HEK293 (cell line): ENCODE measurements around the gene BHMT2.

Experiments used
- CTCF ChIA-PET: fragments of 350-600 bp; formaldehyde crosslinking; extraction: SDS; loops from one replicate; lab custom pipeline; 2021; ENCODE audit warnings: antibody characterized with exemption; lab: Yijun Ruan, JAX
- POLR2A ChIA-PET: fragments of 300-600 bp; formaldehyde crosslinking; extraction: SDS; loops from one replicate; lab custom pipeline; 2020; ENCODE audit warnings: antibody characterized with exemption, inconsistent platforms; lab: Yijun Ruan, JAX
- H3K27ac ChIP-seq: fragments of 200-500 bp; sonication (Bioruptor generic); 2 replicates; pipeline ENCODE4 v1.5.1; 2014; ENCODE audit warnings: low read depth, low read length, control low read depth, inconsistent platforms; ENCODE audit errors: extremely low read depth
- H3K36me3 ChIP-seq, 2 experiments: fragments of 200-500 bp in 1 of 2; sonication (Bioruptor generic) in 1 of 2; 1 replicate in 1 of 2; 2 replicates in 1 of 2; pipeline ENCODE4 v1.5.1; 2014 to 2017; ENCODE audit warnings: inconsistent platforms in 2 of 2, low read length in 2 of 2; ENCODE audit not compliant: control insufficient read depth in 2 of 2, insufficient read depth in 1 of 2
- H3K4me1 ChIP-seq: fragments of 200-500 bp; sonication (Bioruptor generic); 2 replicates; pipeline ENCODE4 v1.5.1; 2014; ENCODE audit warnings: mild to moderate bottlenecking, low read length, inconsistent platforms; ENCODE audit not compliant: control insufficient read depth, insufficient read depth
- H3K4me3 ChIP-seq: 2 replicates; pipeline ENCODE4 v1.5.1; 2011; ENCODE audit warnings: low read depth, mild to moderate bottlenecking, control low read depth, low read length, moderate library complexity
- H3K9me3 ChIP-seq: fragments of 200-500 bp; sonication (Bioruptor generic); 2 replicates; pipeline ENCODE4 v1.5.1; 2014; ENCODE audit warnings: low read depth, low read length, inconsistent platforms; ENCODE audit not compliant: control insufficient read depth, insufficient read depth
- GFI1B ChIP-seq: fragments of 450-650 bp; formaldehyde crosslinking; IDR thresholded peaks from 2 replicates; pipeline ENCODE4 v1.5.1; 2016; ENCODE audit warnings: missing biosample characterization, missing genetic modification characterization
- GLIS1 ChIP-seq: fragments of 450-650 bp; formaldehyde crosslinking; IDR thresholded peaks from 2 replicates; pipeline ENCODE4 v1.5.1; 2016; ENCODE audit warnings: missing biosample characterization, missing genetic modification characterization
- KLF7 ChIP-seq: fragments of 450-650 bp; formaldehyde crosslinking; IDR thresholded peaks from 2 replicates; pipeline ENCODE4 v1.5.1; 2016; ENCODE audit warnings: missing biosample characterization, missing genetic modification characterization, borderline replicate concordance
- MEIS1 ChIP-seq: sonication (generic); formaldehyde crosslinking; IDR thresholded peaks from 2 replicates; pipeline ENCODE4 v1.8.1; 2022; ENCODE audit warnings: missing genetic modification reagents, mild to moderate bottlenecking, borderline replicate concordance
- SP3 ChIP-seq: fragments of 450-650 bp; formaldehyde crosslinking; IDR thresholded peaks from 2 replicates; pipeline ENCODE4 v1.5.1; 2016; ENCODE audit warnings: missing biosample characterization, missing genetic modification characterization
- TRIM28 ChIP-seq: IDR thresholded peaks from 2 replicates; pipeline ENCODE4 v1.6.1; 2011; ENCODE audit warnings: low read length, control low read depth, borderline replicate concordance
- WT1 ChIP-seq: fragments of 450-650 bp; formaldehyde crosslinking; IDR thresholded peaks from 2 replicates; pipeline ENCODE4 v1.5.1; 2016; ENCODE audit warnings: missing biosample characterization, missing genetic modification characterization
- ZBTB7A ChIP-seq: fragments of 450-650 bp; formaldehyde crosslinking; IDR thresholded peaks from 2 replicates; pipeline ENCODE4 v1.5.1; 2016; ENCODE audit warnings: low read depth, missing biosample characterization, missing genetic modification characterization
- ZIC2 ChIP-seq: fragments of 450-650 bp; formaldehyde crosslinking; IDR thresholded peaks from 2 replicates; pipeline ENCODE4 v1.5.1; 2016; ENCODE audit warnings: missing biosample characterization, missing genetic modification characterization
- ZNF112 ChIP-seq: fragments of 450-650 bp; formaldehyde crosslinking; IDR thresholded peaks from 2 replicates; pipeline ENCODE4 v1.5.0; 2017; ENCODE audit warnings: missing biosample characterization, missing genetic modification characterization
- ZNF114 ChIP-seq: fragments of 450-650 bp; formaldehyde crosslinking; IDR thresholded peaks from 2 replicates; pipeline ENCODE4 v1.5.0; 2017; ENCODE audit warnings: missing biosample characterization, missing genetic modification characterization
- ZNF174 ChIP-seq: fragments of 450-650 bp; formaldehyde crosslinking; IDR thresholded peaks from 2 replicates; pipeline ENCODE4 v1.5.0; 2017; ENCODE audit warnings: missing biosample characterization, mild to moderate bottlenecking, missing genetic modification characterization
- ZNF221 ChIP-seq: fragments of 450-650 bp; formaldehyde crosslinking; IDR thresholded peaks from 2 replicates; pipeline ENCODE4 v1.5.1; 2017; ENCODE audit warnings: missing biosample characterization, missing genetic modification characterization, borderline replicate concordance
- ZNF266 ChIP-seq: fragments of 450-650 bp; formaldehyde crosslinking; IDR thresholded peaks from 2 replicates; pipeline ENCODE4 v1.5.1; 2016; ENCODE audit warnings: missing biosample characterization, missing genetic modification characterization, low read depth
- ZNF391 ChIP-seq: fragments of 450-650 bp; formaldehyde crosslinking; IDR thresholded peaks from 2 replicates; pipeline ENCODE4 v1.5.1; 2016; ENCODE audit warnings: low read depth, missing biosample characterization, missing genetic modification characterization, borderline replicate concordance
- ZNF521 ChIP-seq: fragments of 450-650 bp; formaldehyde crosslinking; IDR thresholded peaks from 2 replicates; pipeline ENCODE4 v1.5.1; 2017; ENCODE audit warnings: missing biosample characterization, mild to moderate bottlenecking, missing genetic modification characterization
- ZNF544 ChIP-seq: fragments of 450-650 bp; formaldehyde crosslinking; IDR thresholded peaks from 2 replicates; pipeline ENCODE4 v1.5.0; 2017; ENCODE audit warnings: missing biosample characterization, missing genetic modification characterization
- ZNF555 ChIP-seq: fragments of 450-650 bp; formaldehyde crosslinking; conservative IDR thresholded peaks from 2 replicates; pipeline ENCODE4 v1.5.1; 2017; ENCODE audit warnings: missing biosample characterization, mild to moderate bottlenecking, missing genetic modification characterization, inconsistent platforms
- ZNF558 ChIP-seq: fragments of 450-650 bp; formaldehyde crosslinking; IDR thresholded peaks from 2 replicates; pipeline ENCODE4 v1.5.1; 2016; ENCODE audit warnings: missing biosample characterization, missing genetic modification characterization
- ZNF654 ChIP-seq: fragments of 450-650 bp; formaldehyde crosslinking; IDR thresholded peaks from 2 replicates; pipeline ENCODE4 v1.5.1; 2016; ENCODE audit warnings: low read depth, missing biosample characterization, missing genetic modification characterization
- ZNF664 ChIP-seq: fragments of 450-650 bp; formaldehyde crosslinking; IDR thresholded peaks from 2 replicates; pipeline ENCODE4 v1.5.1; 2016; ENCODE audit warnings: missing biosample characterization, missing genetic modification characterization
- ZSCAN4 ChIP-seq: fragments of 450-650 bp; formaldehyde crosslinking; IDR thresholded peaks from 2 replicates; pipeline ENCODE4 v1.5.1; 2017; ENCODE audit warnings: missing biosample characterization, missing genetic modification characterization
- ZSCAN5A ChIP-seq: fragments of 450-650 bp; formaldehyde crosslinking; IDR thresholded peaks from 2 replicates; pipeline ENCODE4 v1.5.1; 2016; ENCODE audit warnings: missing biosample characterization, missing genetic modification characterization
- TF ChIP-seq, protein P1 (sequence below): fragments of 450-650 bp; formaldehyde crosslinking; IDR thresholded peaks from 2 replicates; pipeline ENCODE4 v1.5.0; 2017; ENCODE audit warnings: missing biosample characterization, missing genetic modification characterization, borderline replicate concordance
- TF ChIP-seq, protein P2 (sequence below): fragments of 450-650 bp; formaldehyde crosslinking; IDR thresholded peaks from 2 replicates; pipeline ENCODE4 v1.5.1; 2017; ENCODE audit warnings: missing biosample characterization, mild to moderate bottlenecking, missing genetic modification characterization, moderate library complexity
- TF ChIP-seq, protein P3 (sequence below): fragments of 450-650 bp; formaldehyde crosslinking; IDR thresholded peaks from 2 replicates; pipeline ENCODE4 v1.5.1; 2016; ENCODE audit warnings: missing biosample characterization, missing genetic modification characterization

BHMT2 gene

DNA sequence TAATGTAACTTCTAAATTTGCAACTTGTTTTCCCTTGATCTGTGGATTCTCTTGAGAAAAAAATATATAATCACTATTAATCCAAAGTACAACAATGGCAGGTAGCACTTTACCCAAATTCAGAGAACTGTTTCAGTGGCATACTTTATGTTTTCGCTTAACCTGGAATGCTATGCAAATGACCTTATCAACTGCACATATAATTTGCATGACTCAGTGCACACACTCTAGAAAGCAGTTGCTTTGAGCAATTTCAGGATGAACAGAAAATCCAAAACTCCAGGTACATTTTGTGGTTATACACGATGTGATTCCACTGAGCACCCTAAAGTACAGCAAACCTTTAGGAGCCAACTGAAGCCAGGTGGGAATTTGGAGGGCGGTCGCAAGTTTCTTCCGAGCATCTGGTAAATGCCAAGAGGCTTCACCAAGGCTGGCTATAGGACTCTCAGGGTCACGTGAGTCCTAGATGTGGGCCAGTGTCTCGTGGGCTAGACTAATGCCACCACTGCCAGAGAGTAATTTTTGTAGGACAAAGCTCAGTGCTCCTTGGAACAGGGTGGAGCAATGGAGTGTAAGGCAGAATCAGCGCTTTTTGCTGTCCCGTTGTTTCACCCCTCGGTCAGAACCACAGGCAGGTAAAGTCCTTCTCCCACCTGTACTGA, 37.4 kb upstream of the BHMT2 start:
- H3K9me3 ChIP-seq, result no peaks in the 10 kb centered on the region
- no peak overlapping the region for H3K27ac ChIP-seq
- no peaks in the 10 kb centered on the region for H3K4me1 ChIP-seq
- ChIA-PET CTCF (no interaction called here), POLR2A (no interaction called here)
- no peak overlapping the region for H3K4me3 ChIP-seq
- H3K36me3 ChIP-seq, result no peaks in the 10 kb centered on the region
- TF ChIP-seq ZSCAN4, result no peak
- no peak for TF ChIP-seq TRIM28
- no peak for TF ChIP-seq ZIC2 (tag by site-specific recombination)
- TF ChIP-seq ZNF664, result no peak
- no peak for TF ChIP-seq ZNF555
- no peak for TF ChIP-seq ZNF112
- no peak for TF ChIP-seq GFI1B (tag by site-specific recombination)
- TF ChIP-seq ZNF654 (tag by site-specific recombination), result no peak
- TF ChIP-seq, protein P1, sequence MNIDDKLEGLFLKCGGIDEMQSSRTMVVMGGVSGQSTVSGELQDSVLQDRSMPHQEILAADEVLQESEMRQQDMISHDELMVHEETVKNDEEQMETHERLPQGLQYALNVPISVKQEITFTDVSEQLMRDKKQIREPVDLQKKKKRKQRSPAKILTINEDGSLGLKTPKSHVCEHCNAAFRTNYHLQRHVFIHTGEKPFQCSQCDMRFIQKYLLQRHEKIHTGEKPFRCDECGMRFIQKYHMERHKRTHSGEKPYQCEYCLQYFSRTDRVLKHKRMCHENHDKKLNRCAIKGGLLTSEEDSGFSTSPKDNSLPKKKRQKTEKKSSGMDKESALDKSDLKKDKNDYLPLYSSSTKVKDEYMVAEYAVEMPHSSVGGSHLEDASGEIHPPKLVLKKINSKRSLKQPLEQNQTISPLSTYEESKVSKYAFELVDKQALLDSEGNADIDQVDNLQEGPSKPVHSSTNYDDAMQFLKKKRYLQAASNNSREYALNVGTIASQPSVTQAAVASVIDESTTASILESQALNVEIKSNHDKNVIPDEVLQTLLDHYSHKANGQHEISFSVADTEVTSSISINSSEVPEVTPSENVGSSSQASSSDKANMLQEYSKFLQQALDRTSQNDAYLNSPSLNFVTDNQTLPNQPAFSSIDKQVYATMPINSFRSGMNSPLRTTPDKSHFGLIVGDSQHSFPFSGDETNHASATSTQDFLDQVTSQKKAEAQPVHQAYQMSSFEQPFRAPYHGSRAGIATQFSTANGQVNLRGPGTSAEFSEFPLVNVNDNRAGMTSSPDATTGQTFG (tag by site-specific recombination), result no peak
- TF ChIP-seq, protein P2, sequence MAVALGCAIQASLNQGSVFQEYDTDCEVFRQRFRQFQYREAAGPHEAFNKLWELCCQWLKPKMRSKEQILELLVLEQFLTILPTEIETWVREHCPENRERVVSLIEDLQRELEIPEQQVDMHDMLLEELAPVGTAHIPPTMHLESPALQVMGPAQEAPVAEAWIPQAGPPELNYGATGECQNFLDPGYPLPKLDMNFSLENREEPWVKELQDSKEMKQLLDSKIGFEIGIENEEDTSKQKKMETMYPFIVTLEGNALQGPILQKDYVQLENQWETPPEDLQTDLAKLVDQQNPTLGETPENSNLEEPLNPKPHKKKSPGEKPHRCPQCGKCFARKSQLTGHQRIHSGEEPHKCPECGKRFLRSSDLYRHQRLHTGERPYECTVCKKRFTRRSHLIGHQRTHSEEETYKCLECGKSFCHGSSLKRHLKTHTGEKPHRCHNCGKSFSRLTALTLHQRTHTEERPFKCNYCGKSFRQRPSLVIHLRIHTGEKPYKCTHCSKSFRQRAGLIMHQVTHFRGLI (tag by site-specific recombination), result no peak
- TF ChIP-seq ZNF521 (tag by site-specific recombination), result no peak

DNA sequence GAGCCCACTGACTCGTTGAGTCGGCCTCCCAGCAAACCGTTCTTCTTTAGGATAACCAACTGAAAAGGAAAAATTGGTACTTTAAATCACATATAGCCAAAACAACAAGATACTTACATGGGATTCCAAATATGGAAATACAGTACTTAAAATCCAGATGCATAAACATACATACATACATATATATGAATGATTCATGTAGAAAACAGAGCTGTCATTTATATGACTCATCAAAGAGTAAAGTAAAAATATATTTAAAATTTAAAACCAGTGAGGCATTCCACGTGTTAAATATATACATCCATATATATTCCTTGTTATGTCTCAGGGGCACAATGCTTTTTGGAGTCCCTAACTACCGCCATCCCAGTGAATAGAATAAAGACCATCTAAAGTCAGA, 36.8 kb upstream of the BHMT2 start:
- Histone ChIP-seq H3K4me3 (no peak overlapping the region), H3K27ac (no peak overlapping the region), H3K9me3 (no peaks in the 10 kb centered on the region), H3K36me3 (no peaks in the 10 kb centered on the region), H3K4me1 (no peaks in the 10 kb centered on the region)
- ChIA-PET POLR2A (no interaction called here), CTCF (interaction anchor here (0.9 to 2.9 kb wide), 3 partner anchors 8 to 100 kb away, joined by 3 to 23 read pairs (median 10); no protein-coding TSS in a partner anchor)
- no peak for TF ChIP-seq SP3 (tag by site-specific recombination)
- no peak for TF ChIP-seq ZBTB7A (tag by site-specific recombination)

DNA sequence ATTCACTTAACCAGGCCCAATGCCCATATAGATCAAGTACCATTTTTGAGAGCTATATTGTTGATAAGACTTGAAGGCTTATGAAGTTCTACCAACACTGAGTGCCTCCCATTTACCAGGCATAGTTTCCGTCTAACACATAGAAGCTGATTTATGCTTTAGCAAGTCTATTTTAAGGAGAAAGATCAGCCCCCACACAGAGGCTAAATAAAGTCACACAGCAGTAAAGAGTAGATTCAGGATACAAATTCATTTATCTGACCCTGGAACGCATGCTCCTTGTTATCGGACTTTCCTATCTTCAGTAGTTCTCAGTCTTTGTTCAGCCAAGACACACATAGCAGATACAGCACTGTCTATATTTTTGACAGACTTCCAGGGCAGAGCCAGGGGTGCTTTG, 34.3 kb upstream of the BHMT2 start:
- Histone ChIP-seq H3K4me3 (no peak overlapping the region), H3K36me3 (no peaks in the 10 kb centered on the region), H3K4me1 (no peaks in the 10 kb centered on the region), H3K9me3 (no peaks in the 10 kb centered on the region), H3K27ac (no peak overlapping the region)
- ChIA-PET CTCF (interaction anchor here (1.1 to 2.9 kb wide), 4 partner anchors 10 to 98 kb away, joined by 3 to 23 read pairs (median 4); no protein-coding TSS in a partner anchor), POLR2A (no interaction called here)
- no peak for TF ChIP-seq ZNF544
- no peak for TF ChIP-seq GLIS1 (tag by site-specific recombination)
- TF ChIP-seq MEIS1 (CRISPR knock-in tag), result no peak
- no peak for TF ChIP-seq ZNF266
- TF ChIP-seq ZSCAN5A (tag by site-specific recombination), result no peak
- TF ChIP-seq ZNF221, result no peak
- TF ChIP-seq KLF7 (tag by site-specific recombination), result no peak
- TF ChIP-seq ZNF558 (tag by site-specific recombination), result no peak
- no peak for TF ChIP-seq ZNF391 (tag by site-specific recombination)
- TF ChIP-seq, protein P3, sequence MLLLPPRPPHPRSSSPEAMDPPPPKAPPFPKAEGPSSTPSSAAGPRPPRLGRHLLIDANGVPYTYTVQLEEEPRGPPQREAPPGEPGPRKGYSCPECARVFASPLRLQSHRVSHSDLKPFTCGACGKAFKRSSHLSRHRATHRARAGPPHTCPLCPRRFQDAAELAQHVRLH, result no peak
- no peak for TF ChIP-seq ZBTB7A (tag by site-specific recombination)
- TF ChIP-seq ZNF114 (tag by site-specific recombination), result no peak
- TF ChIP-seq WT1 (tag by site-specific recombination), result no peak
- TF ChIP-seq ZNF174 (tag by site-specific recombination), result no peak
